ENCODE results near the gene OR6C4.
"Not testable (repeated sequence)": the region's sequence is repeated elsewhere in the genome, so short reads cannot be mapped to it uniquely, and the experiment has no call there.

OR6C4 gene

GRCh38 chr12:55515696-55516095 is 33.7 kb upstream of the OR6C4 start:
- no peaks in the 10 kb centered on the region for H3F3A ChIP-seq (ENCODE audit: insufficient read depth, low read length)
- TF ChIP-seq CTCF (IDR thresholded peaks at IDR 0.05; ENCODE audit: low read length) (peak; percentile 21; the same call in 1 of the 2 replicates), EZH2phosphoT487 (IDR thresholded peaks at IDR 0.05; ENCODE audit: low read length) (no peak), EZH2 (optimal IDR thresholded peaks at IDR 0.05; ENCODE audit: low read depth, low read length) (no peak)
- DNase-seq = no peak

GRCh38 chr12:55516391-55516790 is 33.0 kb upstream of the OR6C4 start:
- no peaks in the 10 kb centered on the region for H3K36me3 ChIP-seq (replicated peaks; ENCODE audit: insufficient read depth, low read length)
- H3K4me2 ChIP-seq (ENCODE audit: low read depth, low read length) = no peak overlapping the region
- no peak overlapping the region for H3K4me3 ChIP-seq (ENCODE audit: low read length)
- H3F3A ChIP-seq (ENCODE audit: insufficient read depth, low read length) = no peaks in the 10 kb centered on the region
- DNase-seq = no peak
- no peak for TF ChIP-seq EZH2 (optimal IDR thresholded peaks at IDR 0.05; ENCODE audit: low read depth, low read length)
- no peak for TF ChIP-seq CTCF (IDR thresholded peaks at IDR 0.05; ENCODE audit: low read length)
- no peak for TF ChIP-seq EZH2phosphoT487 (IDR thresholded peaks at IDR 0.05; ENCODE audit: low read length)
- H3K27me3 ChIP-seq (replicated peaks; ENCODE audit: insufficient read depth, low read length) = no peaks in the 10 kb centered on the region
- no peaks in the 10 kb centered on the region for H4K20me1 ChIP-seq (ENCODE audit: insufficient read depth, low read length)
- no peak overlapping the region for H3K27ac ChIP-seq (ENCODE audit: low read length)
- no peaks in the 10 kb centered on the region for H3K9me3 ChIP-seq (replicated peaks; ENCODE audit: insufficient read depth, low read length)
- no peaks in the 10 kb centered on the region for H3K79me2 ChIP-seq (ENCODE audit: low read length)
- no peak overlapping the region for H3K9ac ChIP-seq (ENCODE audit: low read length)
- no peaks in the 10 kb centered on the region for H3K9me2 ChIP-seq (replicated peaks; ENCODE audit: insufficient read depth, low read length)
- no peaks in the 10 kb centered on the region for H3K4me1 ChIP-seq (ENCODE audit: low read length)
- no peak overlapping the region for H2AFZ ChIP-seq (ENCODE audit: low read length)

More at GRCh38 chr12:55515696-55516095, 33.7 kb upstream of the OR6C4 start:
- Histone ChIP-seq H3K36me3 (replicated peaks; ENCODE audit: insufficient read depth, low read length) (no peaks in the 10 kb centered on the region), H3K9me3 (replicated peaks; ENCODE audit: insufficient read depth, low read length) (no peaks in the 10 kb centered on the region), H3K79me2 (ENCODE audit: low read length) (no peaks in the 10 kb centered on the region), H3K27me3 (replicated peaks; ENCODE audit: insufficient read depth, low read length) (no peaks in the 10 kb centered on the region), H3K9ac (ENCODE audit: low read length) (no peak overlapping the region), H3K4me3 (ENCODE audit: low read length) (no peak overlapping the region), H2AFZ (ENCODE audit: low read length) (no peak overlapping the region), H3K9me2 (replicated peaks; ENCODE audit: insufficient read depth, low read length) (no peaks in the 10 kb centered on the region), H3K4me1 (ENCODE audit: low read length) (no peaks in the 10 kb centered on the region), H4K20me1 (ENCODE audit: insufficient read depth, low read length) (no peaks in the 10 kb centered on the region), H3K4me2 (ENCODE audit: low read depth, low read length) (no peak overlapping the region), H3K27ac (ENCODE audit: low read length) (no peak overlapping the region)

- not testable (repeated sequence) for H3F3A ChIP-seq (ENCODE audit: insufficient read depth, low read length); H3K79me2 ChIP-seq (ENCODE audit: low read length); H3K9me3 ChIP-seq (replicated peaks; ENCODE audit: insufficient read depth, low read length); H3K4me2 ChIP-seq (ENCODE audit: low read depth, low read length); DNase-seq; H4K20me1 ChIP-seq (ENCODE audit: insufficient read depth, low read length); H3K9ac ChIP-seq (ENCODE audit: low read length); H3K9me2 ChIP-seq (replicated peaks; ENCODE audit: insufficient read depth, low read length); H3K4me1 ChIP-seq (ENCODE audit: low read length); H2AFZ ChIP-seq (ENCODE audit: low read length); H3K36me3 ChIP-seq (replicated peaks; ENCODE audit: insufficient read depth, low read length); H3K27ac ChIP-seq (ENCODE audit: low read length); H3K4me3 ChIP-seq (ENCODE audit: low read length); H3K27me3 ChIP-seq (replicated peaks; ENCODE audit: insufficient read depth, low read length)
These were observed 1.2 kb upstream of the OR6C4 start for GRCh38 chr12:55548235-55548634.

- H2AFZ ChIP-seq (ENCODE audit: low read length) = no peak overlapping the region
These were observed 646 bp upstream of the OR6C4 start for GRCh38 chr12:55548756-55549155.

More at GRCh38 chr12:55548756-55549155, 646 bp upstream of the OR6C4 start:
- H3K9me3 ChIP-seq (replicated peaks; ENCODE audit: insufficient read depth, low read length) = no peaks in the 10 kb centered on the region
- H3K27ac ChIP-seq (ENCODE audit: low read length) = no peak overlapping the region
- H3K79me2 ChIP-seq (ENCODE audit: low read length) = no peaks in the 10 kb centered on the region
- no peak overlapping the region for H3K4me2 ChIP-seq (ENCODE audit: low read depth, low read length)
- H3K27me3 ChIP-seq (replicated peaks; ENCODE audit: insufficient read depth, low read length) = no peaks in the 10 kb centered on the region
- DNase-seq = no peak
- H3K36me3 ChIP-seq (replicated peaks; ENCODE audit: insufficient read depth, low read length) = no peaks in the 10 kb centered on the region
- no peaks in the 10 kb centered on the region for H3K4me1 ChIP-seq (ENCODE audit: low read length)
- H3K4me3 ChIP-seq (ENCODE audit: low read length) = no peak overlapping the region
- TF ChIP-seq EZH2 (optimal IDR thresholded peaks at IDR 0.05; ENCODE audit: low read depth, low read length) = no peak
- no peak for TF ChIP-seq CTCF (IDR thresholded peaks at IDR 0.05; ENCODE audit: low read length)
- no peak for TF ChIP-seq EZH2phosphoT487 (IDR thresholded peaks at IDR 0.05; ENCODE audit: low read length)
- no peaks in the 10 kb centered on the region for H3K9me2 ChIP-seq (replicated peaks; ENCODE audit: insufficient read depth, low read length)
- no peak overlapping the region for H3K9ac ChIP-seq (ENCODE audit: low read length)
- no peaks in the 10 kb centered on the region for H4K20me1 ChIP-seq (ENCODE audit: insufficient read depth, low read length)
- H3F3A ChIP-seq (ENCODE audit: insufficient read depth, low read length) = no peaks in the 10 kb centered on the region
